BJ (cell line): Measurements from ENCODE around the gene GDPD4. TPM values are rescaled to one million over a fixed set of nuclear protein-coding genes. Genes with fewer than 3 reads are reported as not detected.

Experiments used
- CTCF ChIA-PET: fragments of 350-600 bp; formaldehyde crosslinking; extraction: SDS; loops from one replicate; lab custom pipeline; 2021; ENCODE audit warnings: antibody characterized with exemption, inconsistent platforms; lab: Yijun Ruan, JAX
- POLR2A ChIA-PET: fragments of 300-600 bp; sonication (Branson Sonifier 250); formaldehyde crosslinking; extraction: SDS; loops from one replicate; lab custom pipeline; 2021; ENCODE audit warnings: antibody characterized with exemption; lab: Charles Lee
- DNase-seq: peaks from one replicate; pipeline ENCODE4 v3.0.0-alpha.2; 2011; ENCODE audit warnings: low read depth
- H3K27me3 ChIP-seq: 2 replicates; pipeline ENCODE4 v1.6.0; 2011; ENCODE audit warnings: low read length; ENCODE audit not compliant: control insufficient read depth, insufficient read depth
- H3K36me3 ChIP-seq: 2 replicates; pipeline ENCODE4 v1.5.1; 2011; ENCODE audit warnings: low read length; ENCODE audit not compliant: control insufficient read depth, insufficient read depth
- H3K4me3 ChIP-seq: 2 replicates; pipeline ENCODE4 v1.5.1; 2011; ENCODE audit warnings: low read depth, mild to moderate bottlenecking, control low read depth, low read length
- polyA plus RNA-seq: library from polyadenylated mRNA; depleted of rRNA; stranded (reverse); fragments of >200 nt; gene quantifications from 2 replicates; pipeline ENCODE4 v1.2.3, GENCODE V29; 2011
- TF ChIP-seq, protein P1 (sequence below): IDR thresholded peaks from 2 replicates; pipeline ENCODE4 v1.5.1; 2011; ENCODE audit warnings: low read depth, mild to moderate bottlenecking, control low read depth, inconsistent platforms, low read length, moderate library complexity; ENCODE audit not compliant: insufficient read depth

Gene GDPD4
- polyA plus RNA-seq, 1 experiment = not detected

- Histone ChIP-seq H3K27me3 (no peaks in the 10 kb centered on the region), H3K4me3 (no peak overlapping the region), H3K36me3 (no peaks in the 10 kb centered on the region)
- POLR2A ChIA-PET = no interaction called here
- CTCF ChIA-PET = interaction anchor here (0.6 to 2.2 kb wide), 4 partner anchors 8 to 317 kb away, joined by 3 to 9 read pairs (median 4); no protein-coding TSS in a partner anchor
- TF ChIP-seq, protein P1, sequence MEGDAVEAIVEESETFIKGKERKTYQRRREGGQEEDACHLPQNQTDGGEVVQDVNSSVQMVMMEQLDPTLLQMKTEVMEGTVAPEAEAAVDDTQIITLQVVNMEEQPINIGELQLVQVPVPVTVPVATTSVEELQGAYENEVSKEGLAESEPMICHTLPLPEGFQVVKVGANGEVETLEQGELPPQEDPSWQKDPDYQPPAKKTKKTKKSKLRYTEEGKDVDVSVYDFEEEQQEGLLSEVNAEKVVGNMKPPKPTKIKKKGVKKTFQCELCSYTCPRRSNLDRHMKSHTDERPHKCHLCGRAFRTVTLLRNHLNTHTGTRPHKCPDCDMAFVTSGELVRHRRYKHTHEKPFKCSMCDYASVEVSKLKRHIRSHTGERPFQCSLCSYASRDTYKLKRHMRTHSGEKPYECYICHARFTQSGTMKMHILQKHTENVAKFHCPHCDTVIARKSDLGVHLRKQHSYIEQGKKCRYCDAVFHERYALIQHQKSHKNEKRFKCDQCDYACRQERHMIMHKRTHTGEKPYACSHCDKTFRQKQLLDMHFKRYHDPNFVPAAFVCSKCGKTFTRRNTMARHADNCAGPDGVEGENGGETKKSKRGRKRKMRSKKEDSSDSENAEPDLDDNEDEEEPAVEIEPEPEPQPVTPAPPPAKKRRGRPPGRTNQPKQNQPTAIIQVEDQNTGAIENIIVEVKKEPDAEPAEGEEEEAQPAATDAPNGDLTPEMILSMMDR = no peak
- no peak for DNase-seq
Observed at GRCh38 chr11:77203901-77204753, 97.4 kb downstream of the GDPD4 start.

GRCh38 chr11:77202941-77203900 lies 98.3 kb downstream of the GDPD4 start:
- POLR2A ChIA-PET = no interaction called here
- TF ChIP-seq, protein P1 = no peak

GRCh38 chr11:77201991-77202841 lies 99.3 kb downstream of the GDPD4 start:
- no peak for DNase-seq
- TF ChIP-seq, protein P1 = no peak
- Histone ChIP-seq H3K36me3 (no peaks in the 10 kb centered on the region), H3K27me3 (no peaks in the 10 kb centered on the region), H3K4me3 (no peak overlapping the region)
- POLR2A ChIA-PET = no interaction called here
- CTCF ChIA-PET = interaction anchor here (0.6 to 1.2 kb wide), 5 partner anchors 8 to 346 kb away, joined by 3 to 5 read pairs (median 4); no protein-coding TSS in a partner anchor

More at GRCh38 chr11:77202941-77203900, 98.3 kb downstream of the GDPD4 start:
- Histone ChIP-seq H3K27me3 (no peaks in the 10 kb centered on the region), H3K36me3 (no peaks in the 10 kb centered on the region), H3K4me3 (no peak overlapping the region)
- CTCF ChIA-PET = interaction anchor here (1.0 to 1.2 kb wide), 3 partner anchors 9 to 345 kb away, joined by 3 to 5 read pairs (median 3); no protein-coding TSS in a partner anchor
- DNase-seq = no peak

DNA sequence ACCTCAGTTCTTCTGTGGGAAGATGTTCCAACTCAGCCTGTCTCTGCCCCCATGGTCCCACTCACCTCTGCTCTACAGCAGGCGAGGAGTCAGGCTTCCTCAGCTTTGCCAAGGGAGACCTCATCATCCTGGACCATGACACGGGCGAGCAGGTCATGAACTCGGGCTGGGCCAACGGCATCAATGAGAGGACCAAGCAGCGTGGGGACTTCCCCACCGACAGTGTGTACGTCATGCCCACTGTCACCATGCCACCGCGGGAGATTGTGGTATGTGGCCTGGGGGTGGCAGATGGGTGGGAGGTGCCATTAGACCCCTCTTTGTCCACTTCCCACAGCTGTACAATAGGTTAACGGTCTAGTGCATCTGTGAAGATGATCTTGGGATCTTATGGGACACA lies 100.1 kb downstream of the GDPD4 start:
- POLR2A ChIA-PET = no interaction called here
- TF ChIP-seq, protein P1 = no peak
- Histone ChIP-seq H3K4me3 (no peak overlapping the region), H3K36me3 (no peaks in the 10 kb centered on the region), H3K27me3 (no peaks in the 10 kb centered on the region)
- no peak for DNase-seq
- CTCF ChIA-PET = interaction anchor here (0.9 to 1.2 kb wide), 3 partner anchors 11 to 347 kb away, joined by 3 to 5 read pairs (median 4); no protein-coding TSS in a partner anchor
